T-helper 2 cell (primary cell): ENCODE measurements around the gene ATF4.

Experiments
- DNase-seq, 5 experiments: peaks; one replicate each; pipeline versions ENCODE4 v3.0.0 to v3.0.0-alpha.2; 2012 to 2022
- total RNA-seq, 2 donors: gene quantifications; one replicate each; lab custom pipeline; 2026; lab: John Stamatoyannopoulos, UW

ATF4 gene, protein sequence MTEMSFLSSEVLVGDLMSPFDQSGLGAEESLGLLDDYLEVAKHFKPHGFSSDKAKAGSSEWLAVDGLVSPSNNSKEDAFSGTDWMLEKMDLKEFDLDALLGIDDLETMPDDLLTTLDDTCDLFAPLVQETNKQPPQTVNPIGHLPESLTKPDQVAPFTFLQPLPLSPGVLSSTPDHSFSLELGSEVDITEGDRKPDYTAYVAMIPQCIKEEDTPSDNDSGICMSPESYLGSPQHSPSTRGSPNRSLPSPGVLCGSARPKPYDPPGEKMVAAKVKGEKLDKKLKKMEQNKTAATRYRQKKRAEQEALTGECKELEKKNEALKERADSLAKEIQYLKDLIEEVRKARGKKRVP
- total RNA-seq = 716 to 781 reads per million in 2 donors

DNA sequence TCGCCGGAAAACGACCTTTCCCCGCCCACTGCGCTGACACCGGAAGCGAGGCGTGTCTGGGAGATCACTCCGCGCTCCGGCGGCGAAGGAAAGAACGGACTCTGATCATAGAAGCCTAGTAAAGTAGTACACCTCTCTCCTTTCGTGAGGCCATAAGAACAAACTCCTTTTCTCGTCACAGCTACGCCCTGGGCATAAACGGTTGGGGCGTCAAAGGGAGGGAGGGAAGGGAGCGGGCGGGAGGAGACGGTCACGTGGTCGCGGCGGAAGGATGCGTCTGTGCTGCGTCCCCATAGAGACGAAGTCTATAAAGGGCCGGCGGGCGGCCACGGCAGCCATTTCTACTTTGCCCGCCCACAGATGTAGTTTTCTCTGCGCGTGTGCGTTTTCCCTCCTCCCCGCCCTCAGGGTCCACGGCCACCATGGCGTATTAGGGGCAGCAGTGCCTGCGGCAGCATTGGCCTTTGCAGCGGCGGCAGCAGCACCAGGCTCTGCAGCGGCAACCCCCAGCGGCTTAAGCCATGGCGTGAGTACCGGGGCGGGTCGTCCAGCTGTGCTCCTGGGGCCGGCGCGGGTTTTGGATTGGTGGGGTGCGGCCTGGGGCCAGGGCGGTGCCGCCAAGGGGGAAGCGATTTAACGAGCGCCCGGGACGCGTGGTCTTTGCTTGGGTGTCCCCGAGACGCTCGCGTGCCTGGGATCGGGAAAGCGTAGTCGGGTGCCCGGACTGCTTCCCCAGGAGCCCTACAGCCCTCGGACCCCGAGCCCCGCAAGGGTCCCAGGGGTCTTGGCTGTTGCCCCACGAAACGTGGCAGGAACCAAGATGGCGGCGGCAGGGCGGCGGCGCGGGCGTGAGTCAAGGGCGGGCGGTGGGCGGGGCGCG, at the start of gene ATF4:
TSS of gene ATF4 (plus strand) at position 337 of the 880 bp plus-strand sequence. CDS start 884 bp downstream, outside the sequence.
- DNase-seq = peak; percentile 77 to 94 (median 87)

DNA sequence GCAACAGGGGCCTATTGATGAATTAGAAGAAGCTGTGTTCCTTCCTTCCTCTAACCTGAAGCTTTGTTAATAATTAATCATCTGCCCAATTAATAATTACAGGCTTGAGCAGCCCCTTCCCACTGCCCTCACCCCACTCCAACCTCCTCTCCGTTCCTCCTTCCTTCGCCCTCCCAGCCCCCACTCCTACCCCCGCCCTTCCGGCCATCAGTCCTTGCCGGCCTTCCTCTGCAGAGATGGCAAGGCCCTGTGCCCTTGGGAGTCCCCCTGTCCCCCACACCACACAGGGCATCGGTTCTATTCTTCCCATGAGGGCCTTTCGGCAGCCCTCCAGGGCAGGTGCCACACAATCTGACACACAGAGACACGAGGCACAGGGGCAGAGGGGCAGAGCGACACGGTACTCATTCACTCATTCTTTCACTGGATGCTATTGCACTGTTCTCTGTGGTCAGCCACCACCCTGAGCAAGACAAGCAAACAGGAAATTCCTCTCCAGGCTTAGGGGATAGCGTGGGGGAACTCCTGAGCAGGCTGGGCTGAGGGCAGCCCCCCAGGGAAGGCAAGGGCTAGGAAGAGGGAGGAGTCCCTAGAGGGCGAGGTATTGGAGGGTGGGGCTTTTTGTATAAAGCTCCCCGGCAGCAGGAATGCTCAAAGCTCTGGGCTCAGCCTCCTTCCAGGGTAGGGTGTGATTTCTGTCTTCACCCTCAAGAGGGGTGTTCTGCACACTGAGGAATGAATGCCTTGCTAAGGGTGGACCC, 48.8 kb upstream of the ATF4 start:
- peak in 1 of 5 experiments; percentile 42 for DNase-seq

DNA sequence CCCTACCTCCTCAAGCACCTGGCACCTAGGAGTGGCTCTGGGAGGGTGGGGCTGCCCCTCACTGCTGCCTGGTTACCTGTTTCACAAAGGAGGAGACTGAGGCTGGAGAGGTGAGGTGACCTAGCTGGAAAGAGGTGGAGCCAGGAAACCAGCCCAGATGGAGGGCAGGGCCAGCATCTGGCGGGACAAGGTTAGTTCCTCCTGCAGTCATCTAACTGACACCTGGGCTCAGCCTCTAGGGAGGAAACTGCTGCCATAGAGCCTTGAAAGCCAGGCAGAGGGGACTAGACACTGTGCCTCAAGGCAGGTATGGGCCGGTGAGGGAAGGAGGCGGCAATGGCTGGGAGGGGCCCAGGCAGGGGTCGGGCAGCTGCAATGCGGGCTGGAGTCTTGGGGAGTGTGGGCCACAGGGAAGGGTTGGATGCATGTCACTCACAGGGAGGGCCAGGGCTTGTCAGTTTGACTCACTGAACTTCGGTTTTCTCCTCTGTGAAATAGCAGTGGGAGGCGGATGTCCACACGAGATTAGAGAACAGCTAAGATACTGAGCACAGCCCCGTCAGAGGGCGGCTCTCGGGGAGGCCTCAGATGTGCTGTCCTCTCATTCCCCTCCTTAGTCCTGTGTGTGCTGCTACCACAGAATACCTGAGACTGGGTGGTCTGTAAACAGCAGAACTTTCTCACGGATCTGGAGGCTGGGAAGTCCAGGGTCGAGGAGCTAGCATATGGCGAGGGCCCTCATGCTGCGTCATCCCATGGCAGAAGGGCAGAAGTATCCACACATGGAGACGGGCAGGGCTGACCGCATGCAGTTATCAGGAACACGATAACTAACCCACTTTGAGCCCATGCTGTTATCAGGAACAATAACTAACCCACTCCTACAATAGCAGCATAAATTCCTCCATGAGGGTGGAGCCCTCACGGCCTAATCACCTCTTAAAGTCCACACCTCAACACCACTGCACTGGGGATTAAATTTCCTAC, 47.5 kb upstream of the ATF4 start:
- DNase-seq = no peak

- no peak for DNase-seq
These were observed 46.5 kb upstream of the ATF4 start for GRCh38 chr22:39473851-39474250.

GRCh38 chr22:39474351-39475111, 45.8 kb upstream of the ATF4 start:
- DNase-seq = no peak

GRCh38 chr22:39475337-39475736, 45.0 kb upstream of the ATF4 start:
- no peak for DNase-seq

DNA sequence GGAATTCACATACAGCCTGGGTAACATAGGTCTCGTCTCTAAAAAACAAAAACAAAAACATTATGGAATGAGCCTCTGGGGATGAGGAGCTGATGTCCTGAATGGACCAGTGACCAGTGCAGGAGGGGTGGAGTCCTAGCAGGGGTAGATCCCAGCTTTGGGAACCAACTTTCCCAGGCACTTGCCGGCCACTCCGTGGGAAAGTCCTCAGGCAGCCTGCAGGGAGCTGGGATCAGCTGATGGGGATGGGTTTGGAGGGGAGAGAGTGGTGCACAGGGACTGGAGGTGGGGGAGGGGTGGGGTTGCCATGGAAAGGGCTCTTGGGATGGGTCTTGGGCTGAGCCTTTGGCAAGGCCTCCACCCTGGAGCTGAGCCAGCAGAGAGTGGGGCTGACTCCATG, 44.5 kb upstream of the ATF4 start:
- no peak for DNase-seq

GRCh38 chr22:39476664-39477063, 43.7 kb upstream of the ATF4 start:
- no peak for DNase-seq

DNA sequence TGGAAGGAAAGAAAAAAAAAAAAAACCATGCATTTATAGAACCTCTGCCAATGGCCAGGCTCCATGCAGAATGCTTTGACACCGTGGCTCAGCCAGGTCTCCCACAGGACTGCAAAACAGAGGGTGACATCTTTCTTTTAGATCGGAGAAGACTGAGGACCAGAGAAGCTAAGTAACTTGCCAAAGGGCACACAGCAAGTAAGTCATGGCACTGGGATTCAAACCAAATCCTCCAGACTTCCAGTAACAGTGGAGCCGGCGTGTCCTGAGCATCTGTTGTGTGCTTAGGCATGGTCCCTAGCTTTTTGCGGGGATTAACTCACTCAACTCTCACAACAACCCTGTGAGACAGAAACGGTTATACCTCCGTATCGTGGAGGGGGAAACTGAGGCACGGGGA, 42.8 kb upstream of the ATF4 start:
- no peak for DNase-seq

DNA sequence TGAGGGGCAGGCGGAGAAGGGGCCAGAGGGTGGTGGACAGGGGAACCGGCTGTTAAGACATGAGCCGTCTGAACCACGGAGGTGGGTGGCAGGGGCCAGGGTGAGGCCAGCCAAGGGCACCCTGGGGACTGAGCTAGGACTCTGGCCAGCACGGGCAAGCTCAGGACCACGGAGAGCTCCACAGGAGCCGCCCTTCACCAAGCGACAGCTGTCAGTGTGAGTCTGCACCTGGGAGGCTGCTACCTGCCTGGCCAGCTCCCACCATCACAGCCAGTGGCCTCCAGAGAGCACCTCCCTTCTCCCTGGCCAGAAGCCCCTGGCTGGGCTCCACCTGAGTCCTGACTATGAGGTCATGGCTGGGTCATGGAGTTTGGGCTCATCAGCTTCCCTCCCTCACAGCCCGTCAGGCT, 41.9 kb upstream of the ATF4 start:
- DNase-seq = no peak

DNA sequence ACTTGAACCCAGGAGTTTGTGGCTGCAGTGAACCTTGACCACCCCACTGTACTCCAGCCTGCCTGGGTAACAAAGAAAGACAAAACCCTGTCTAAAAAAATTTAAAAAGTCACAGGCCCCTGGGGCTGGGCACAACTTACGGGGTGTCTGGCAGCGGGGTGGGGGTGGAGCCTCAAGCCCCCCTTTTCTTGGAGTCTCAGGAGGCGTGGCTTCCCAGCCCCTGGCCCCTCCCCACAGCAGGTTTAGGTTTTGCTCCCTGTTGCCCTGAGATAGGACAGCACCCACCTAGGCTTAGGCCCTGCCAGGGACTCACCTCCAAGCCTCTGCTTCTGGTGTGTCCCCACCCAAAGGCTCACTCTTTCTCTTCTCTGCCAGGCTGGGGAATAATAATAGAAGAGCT, 41.1 kb upstream of the ATF4 start:
- DNase-seq = no peak

GRCh38 chr22:39480557-39480956, 39.8 kb upstream of the ATF4 start:
- no peak for DNase-seq

GRCh38 chr22:39481054-39481453, 39.3 kb upstream of the ATF4 start:
- no peak for DNase-seq

- DNase-seq = no peak
These were observed 38.8 kb upstream of the ATF4 start for GRCh38 chr22:39481595-39481994.

DNA sequence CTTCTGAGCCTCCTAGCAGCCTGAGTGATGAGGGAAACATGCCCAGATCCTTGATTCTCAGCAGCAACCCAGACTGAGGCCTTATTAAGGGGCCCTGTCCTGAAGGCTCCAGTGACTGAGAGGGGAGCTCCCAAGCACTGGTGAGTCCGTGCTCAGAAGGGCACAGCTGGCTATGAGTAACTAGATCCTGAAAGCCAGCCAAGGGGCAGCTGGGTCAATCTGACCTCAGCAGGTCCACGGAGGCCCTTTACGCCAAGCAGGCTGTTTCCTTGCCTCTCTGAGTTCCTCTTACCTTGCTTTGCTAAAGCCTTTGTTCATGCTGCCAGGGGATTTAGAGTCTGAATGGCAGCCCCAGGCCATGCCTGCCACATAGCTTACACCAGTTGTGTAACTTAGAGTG, 37.6 kb upstream of the ATF4 start:
- no peak for DNase-seq

DNA sequence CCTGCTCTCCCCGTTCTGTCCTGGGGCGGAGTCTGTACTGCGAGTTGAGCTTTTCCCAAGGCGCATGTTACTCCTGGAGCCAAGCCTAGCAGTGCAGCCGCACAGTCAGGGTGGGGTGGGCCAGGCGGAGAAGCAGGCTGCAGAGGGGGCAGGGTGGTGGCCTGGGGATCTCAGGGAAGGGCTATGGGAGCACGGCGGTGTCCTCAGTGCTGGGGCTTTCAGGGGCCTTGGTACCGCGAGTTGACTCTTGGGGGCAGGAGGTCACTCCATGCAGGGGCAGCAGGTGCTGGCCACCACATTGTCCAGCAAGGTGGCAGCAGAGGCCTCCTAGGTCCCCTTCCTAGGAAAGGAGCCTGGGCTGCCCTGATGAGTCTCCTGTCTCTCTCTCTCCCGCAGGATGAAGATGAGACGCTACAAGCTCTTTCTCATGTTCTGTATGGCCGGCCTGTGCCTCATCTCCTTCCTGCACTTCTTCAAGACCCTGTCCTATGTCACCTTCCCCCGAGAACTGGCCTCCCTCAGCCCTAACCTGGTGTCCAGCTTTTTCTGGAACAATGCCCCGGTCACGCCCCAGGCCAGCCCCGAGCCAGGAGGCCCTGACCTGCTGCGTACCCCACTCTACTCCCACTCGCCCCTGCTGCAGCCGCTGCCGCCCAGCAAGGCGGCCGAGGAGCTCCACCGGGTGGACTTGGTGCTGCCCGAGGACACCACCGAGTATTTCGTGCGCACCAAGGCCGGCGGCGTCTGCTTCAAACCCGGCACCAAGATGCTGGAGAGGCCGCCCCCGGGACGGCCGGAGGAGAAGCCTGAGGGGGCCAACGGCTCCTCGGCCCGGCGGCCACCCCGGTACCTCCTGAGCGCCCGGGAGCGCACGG, 33.2 kb upstream of the ATF4 start:
- no peak for DNase-seq

DNA sequence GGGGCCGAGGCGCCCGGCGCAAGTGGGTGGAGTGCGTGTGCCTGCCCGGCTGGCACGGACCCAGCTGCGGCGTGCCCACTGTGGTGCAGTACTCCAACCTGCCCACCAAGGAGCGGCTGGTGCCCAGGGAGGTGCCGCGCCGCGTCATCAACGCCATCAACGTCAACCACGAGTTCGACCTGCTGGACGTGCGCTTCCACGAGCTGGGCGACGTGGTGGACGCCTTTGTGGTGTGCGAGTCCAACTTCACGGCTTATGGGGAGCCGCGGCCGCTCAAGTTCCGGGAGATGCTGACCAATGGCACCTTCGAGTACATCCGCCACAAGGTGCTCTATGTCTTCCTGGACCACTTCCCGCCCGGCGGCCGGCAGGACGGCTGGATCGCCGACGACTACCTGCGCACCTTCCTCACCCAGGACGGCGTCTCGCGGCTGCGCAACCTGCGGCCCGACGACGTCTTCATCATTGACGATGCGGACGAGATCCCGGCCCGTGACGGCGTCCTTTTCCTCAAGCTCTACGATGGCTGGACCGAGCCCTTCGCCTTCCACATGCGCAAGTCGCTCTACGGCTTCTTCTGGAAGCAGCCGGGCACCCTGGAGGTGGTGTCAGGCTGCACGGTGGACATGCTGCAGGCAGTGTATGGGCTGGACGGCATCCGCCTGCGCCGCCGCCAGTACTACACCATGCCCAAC, 32.4 kb upstream of the ATF4 start:
- no peak for DNase-seq

GRCh38 chr22:39488563-39489083, 31.7 kb upstream of the ATF4 start:
- no peak for DNase-seq
